Panc1 (cell line): Measurements from ENCODE around the gene WNT1.

Experiments used
- CTCF ChIP-seq: fragments of 450-650 bp; IDR thresholded peaks from 2 replicates; pipeline ENCODE4 v1.5.1; 2017; ENCODE audit warnings: mild to moderate bottlenecking
- TCF7L2 ChIP-seq: IDR thresholded peaks from 2 replicates; pipeline ENCODE4 v1.6.1; 2011; ENCODE audit warnings: mild to moderate bottlenecking, low read depth, low read length, inconsistent platforms

GRCh38 chr12:48978741-48979601 is 849 bp downstream of the WNT1 start:
- no peak for TF ChIP-seq TCF7L2
- no peak for TF ChIP-seq CTCF
